ENCODE results near the gene RHPN2. TPM values are rescaled to one million over a fixed set of nuclear protein-coding genes. Genes with fewer than 3 reads are reported as not detected.
"Not testable (repeated sequence)": the region's sequence is repeated elsewhere in the genome, so short reads cannot be mapped to it uniquely, and the experiment has no call there.

The RHPN2 gene
- polyA plus RNA-seq, 4 donors = 17.5 to 22.3 (median 18.5) TPM

DNA sequence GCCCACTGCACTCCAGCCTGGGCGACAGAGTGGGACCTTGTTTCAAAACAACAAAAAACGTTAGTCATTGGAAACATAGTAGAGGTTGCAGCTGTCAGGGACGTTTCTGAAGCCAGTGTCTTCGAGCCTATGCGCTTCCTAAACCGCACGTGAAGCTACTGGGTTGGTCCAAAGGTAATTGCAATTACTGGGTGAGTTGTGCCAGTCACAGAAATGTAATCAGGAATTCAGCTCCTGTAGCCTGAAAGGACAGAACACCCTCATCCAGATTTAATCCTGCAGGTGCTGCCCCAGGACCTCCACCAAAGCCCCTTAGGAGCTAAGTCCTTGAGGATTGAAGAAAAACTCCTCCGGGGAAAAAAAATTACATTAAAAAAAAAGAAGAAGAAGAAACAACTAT is 2.4 kb upstream of the RHPN2 start:
- DNase-seq (ENCODE audit: low read depth in 4 of 4, low spot score in 2 of 4) = no peak

DNA sequence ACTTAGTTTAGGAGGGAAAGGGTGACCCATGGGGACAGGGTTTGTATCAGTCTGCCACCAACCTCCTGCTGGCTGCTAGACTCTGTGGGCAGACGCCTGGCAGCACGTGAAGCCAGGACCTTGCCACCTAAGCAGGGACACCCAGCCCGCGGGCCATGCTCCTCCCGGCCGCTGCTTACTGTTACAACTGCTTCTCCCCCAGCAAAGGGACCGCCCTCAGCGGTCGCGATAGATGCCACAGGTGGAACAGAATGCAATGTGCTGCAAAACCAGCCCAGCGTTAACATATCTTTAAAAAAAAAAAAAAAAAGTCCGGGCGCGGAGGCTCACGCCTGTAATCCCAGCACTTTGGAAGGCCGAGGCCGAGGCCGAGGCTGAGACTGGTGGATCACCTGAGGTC is 1.9 kb upstream of the RHPN2 start:
- DNase-seq (ENCODE audit: low read depth in 4 of 4, low spot score in 2 of 4) = no peak

DNA sequence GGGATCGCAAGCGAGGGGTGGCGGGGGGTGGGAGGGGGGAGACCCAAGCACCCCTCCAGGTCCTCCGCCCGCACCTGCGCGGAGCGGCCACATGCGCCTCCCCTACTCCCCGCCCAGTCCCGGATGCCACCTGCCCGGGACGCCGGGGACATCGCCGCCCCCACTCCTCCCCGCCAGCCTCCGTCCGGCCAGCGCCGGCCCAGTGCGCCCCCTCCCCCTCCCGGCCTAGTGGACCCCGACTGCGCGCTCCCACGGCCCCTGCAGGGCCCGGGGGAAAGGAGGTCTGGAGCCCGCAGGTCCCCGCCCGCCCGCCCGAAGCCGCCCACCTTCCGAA is 263 bp downstream of the RHPN2 start:
- no peak for DNase-seq (ENCODE audit: low read depth in 4 of 4, low spot score in 2 of 4)

DNA sequence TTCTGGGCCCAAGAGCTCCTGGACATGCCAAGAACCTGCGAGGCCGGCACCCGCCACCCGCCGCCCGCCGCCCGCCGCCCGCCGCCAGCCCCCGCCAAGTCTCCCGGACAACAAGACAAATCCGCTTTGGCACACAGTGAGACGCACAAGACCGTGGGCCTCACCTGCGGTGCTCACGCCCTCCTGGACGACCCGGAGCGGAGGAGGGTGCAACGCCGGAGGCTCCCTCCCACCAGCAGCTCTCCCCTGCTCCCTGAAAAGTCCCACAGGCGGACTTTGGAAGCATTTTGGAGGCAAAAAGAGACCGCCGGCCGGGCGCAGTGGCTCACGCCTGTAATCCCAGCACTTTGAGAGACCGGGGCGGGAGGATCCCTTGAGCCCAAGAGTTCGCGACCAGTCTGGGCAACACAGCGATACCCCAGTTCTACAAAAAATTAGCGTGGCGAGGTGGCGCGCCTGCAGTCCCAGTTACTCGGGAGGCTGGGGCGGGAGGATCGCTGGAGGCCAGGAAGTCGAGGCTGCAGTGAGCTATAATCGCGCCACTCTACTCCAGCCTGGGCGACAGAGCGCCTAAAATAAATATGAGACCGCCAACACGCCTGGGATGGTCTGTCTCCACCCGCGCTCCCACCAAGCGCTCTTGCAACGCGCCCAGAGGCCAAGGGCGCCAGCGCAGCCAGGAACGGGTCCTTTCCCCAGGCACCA is 783 bp downstream of the RHPN2 start:
- no peak for DNase-seq (ENCODE audit: low read depth in 4 of 4, low spot score in 2 of 4)

DNA sequence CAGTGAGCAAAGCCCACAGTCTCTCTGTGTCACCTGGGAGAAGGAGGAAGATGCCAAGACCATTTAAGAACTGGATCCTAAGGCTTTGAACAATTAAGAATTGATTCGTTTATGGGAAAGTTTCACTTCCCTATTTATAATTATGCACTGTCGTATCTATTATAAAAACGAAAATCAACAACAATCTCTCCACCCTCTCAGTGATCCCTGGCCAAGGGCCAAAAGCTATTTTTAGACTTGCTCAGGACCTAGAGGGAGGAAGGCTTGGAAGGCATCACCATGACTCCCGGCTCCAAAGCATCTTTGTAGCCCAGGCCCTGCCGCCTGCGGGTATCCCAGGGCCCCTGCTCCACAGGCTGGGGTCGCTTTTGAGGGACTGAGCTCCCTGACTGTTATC is 1.3 kb downstream of the RHPN2 start:
- DNase-seq (ENCODE audit: low read depth in 4 of 4, low spot score in 2 of 4) = no peak

DNA sequence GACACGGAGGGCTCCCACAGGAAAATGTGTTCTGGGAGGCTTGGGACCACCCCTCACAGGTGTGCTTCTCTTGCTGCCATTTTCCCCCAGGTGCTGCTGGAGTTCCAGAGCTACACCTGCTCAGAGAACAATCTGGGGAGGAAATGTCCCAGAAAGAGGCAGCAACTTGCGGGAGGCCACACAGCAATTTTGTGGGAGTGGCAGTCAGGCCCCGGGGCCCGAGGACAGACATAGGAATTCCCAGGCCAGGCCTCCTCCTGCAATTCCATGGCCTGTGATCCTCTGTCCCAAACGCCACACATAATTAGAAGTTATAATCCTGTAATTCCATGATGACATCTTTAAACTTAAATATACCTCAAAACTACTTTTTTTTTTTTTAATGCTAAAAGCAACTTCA is 1.8 kb downstream of the RHPN2 start:
- no peak for DNase-seq (ENCODE audit: low read depth in 4 of 4, low spot score in 2 of 4)

DNA sequence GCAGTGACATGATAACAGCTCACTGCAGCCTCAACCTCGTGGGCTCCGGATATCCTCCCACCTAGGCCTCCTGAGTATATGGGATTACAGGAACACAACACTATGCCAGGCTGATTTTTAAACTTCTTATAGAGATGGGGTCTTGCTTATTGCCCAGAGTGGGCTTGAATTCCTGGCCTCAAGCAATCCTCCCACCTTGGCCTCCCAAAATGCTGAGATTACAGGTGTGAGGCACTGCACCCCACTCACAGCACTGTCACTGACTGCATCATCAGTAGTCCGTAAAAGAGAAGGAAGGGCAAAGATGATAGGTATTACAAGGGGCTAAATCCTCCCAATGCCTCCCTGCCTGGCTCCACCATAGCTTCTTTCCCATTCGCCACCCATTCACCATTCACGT is 4.1 kb downstream of the RHPN2 start:
- no peak for DNase-seq (ENCODE audit: low read depth in 4 of 4, low spot score in 2 of 4)

DNA sequence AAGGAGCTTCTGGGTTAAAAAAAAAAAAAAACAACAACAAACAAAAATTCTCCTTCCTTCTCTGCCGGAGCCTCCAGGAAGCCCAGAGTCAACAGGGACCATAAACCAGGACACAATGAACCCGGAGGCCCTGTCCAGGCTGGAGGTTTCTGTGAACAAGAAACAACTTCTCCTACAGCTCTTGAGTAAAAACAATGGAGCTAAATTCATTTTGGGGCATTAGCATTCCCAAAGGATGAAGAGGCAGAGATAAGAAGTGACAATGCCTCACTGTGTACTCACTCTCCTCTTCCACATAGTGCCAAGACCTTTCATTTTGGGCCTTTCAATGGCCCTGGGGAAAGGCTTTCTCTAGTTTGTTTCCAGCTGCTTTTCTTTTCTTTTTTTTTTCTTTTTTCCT is 9.0 kb downstream of the RHPN2 start:
- DNase-seq (ENCODE audit: low read depth in 4 of 4, low spot score in 2 of 4) = no peak

DNA sequence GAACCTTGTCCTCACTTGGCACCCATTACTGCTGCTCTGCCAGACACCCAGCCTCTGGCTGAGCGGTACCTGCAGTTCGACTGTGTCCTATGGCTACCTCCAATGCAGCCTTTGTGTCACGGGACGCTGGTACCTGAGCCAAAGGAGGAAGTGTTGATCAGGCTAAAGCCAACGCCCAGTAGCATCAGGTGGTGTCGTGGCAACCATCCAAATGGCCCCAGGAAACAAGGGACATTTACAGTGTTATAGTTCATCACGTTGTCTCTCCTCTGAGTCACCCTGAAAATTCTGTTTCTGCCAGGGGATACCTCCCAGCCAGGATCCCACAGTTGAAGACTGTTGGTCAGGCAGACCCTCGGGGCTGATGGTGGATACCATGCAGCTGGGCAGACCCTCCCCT is 10.1 kb downstream of the RHPN2 start:
- no peak for DNase-seq (ENCODE audit: low read depth in 4 of 4, low spot score in 2 of 4)

DNA sequence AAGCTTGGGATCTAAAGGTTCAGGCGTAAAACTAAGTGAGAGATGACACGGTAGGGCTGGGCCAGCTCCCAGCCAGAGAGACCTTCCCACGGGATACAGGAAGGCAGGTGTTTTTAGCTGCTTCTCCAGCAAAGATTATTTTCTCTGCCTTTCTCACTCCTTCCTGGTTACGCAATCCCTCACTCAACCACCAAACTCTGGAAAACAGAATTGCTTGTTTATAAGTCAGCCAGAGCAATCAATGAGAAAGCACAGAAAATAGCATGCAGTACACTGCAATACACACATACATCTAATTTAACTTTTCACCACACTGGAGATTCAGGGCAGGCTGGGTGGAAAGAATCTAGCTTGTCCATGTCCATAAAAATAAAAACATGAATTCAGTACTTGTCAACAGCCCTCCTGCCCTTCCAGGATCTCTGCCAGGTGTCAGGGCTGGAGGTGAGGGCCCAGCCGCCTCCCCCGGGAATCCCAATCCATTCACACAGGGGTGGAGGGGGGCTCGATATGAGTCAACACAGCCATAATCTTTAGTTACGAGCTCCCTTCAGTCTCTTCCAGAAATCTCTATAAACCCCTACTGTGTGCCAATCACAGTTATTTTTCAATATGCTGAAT is 12.2 kb downstream of the RHPN2 start:
- DNase-seq (ENCODE audit: low read depth in 4 of 4, low spot score in 2 of 4) = no peak

DNA sequence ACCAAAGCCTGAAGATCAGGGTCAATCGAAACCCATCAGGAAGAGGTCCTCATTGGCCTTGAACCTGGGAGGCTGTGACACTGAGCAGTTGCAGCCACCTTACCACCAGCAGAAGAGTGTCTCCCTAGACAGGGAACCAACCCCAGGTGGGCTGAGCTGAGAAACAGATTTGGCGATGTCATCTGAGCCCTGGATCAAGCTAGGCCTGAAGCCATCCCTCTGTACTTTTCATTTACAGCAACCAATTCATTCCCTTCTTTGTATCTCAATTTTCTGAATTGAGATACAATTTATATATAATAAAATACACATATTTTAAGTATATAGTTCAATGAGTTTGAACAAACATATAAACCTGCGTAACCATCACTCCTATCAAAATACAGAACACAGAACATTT is 14.6 kb downstream of the RHPN2 start:
- DNase-seq (ENCODE audit: low read depth in 4 of 4, low spot score in 2 of 4) = no peak

DNA sequence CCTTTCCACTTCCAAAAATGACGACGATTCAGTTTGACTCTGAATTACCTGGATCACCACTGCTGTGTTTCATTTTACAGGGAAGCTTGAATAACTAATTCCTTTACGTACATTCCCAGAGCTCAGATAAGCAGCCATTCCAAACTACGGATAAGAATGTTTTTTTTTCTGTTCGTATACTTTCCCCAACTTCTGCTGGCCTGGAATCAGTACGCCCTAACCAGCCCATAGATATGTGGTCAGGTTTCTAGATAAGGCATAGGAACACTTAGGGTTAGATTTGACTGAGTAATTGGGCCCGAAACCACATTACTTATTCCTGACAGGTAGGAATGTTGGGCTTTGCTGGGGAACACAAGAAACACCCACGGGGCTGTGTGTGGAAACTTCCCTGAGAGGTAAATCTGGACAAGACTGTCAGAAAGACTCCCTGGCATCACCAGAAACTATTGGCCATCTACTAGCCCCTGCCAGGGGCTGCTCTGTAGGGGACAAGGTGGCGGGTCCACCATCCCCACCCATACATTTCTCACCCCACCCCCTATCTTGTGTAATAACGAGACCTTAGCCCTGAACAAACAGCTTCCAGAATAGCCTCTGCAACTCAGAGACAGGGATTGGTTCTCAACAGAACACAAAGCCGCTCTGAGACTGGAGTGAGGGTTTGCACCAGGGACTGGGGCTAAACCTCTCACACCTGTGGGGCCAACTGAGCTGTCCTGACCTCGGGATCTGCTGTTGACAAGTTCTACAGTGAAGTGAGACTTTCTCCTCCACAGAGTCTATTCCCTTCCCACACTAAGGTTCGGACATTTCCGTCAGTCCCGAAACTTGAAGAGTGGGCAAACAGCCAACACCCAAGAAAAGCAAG is 15.6 kb downstream of the RHPN2 start:
- no peak for DNase-seq (ENCODE audit: low read depth in 4 of 4, low spot score in 2 of 4)

DNA sequence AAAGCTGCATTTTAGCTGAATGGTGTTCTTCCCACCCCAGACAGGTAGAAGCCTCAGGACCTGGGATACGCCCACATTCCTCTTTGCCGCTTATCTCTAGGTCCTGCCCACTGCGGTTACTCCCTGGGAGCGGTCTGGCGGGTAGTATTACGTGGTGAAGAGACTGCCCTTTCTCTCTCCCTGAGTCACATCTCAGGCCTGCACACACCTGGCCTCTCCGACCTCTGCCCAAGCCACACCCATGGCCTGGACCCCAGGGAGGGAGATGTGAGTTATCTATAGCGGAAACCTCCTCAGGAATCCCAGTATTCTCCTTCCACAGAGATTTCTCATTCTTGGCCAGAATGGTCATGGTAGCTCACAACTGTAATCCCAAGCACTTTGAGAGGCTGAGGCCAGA is 17.3 kb downstream of the RHPN2 start:
- DNase-seq (ENCODE audit: low read depth in 4 of 4, low spot score in 2 of 4) = no peak

DNA sequence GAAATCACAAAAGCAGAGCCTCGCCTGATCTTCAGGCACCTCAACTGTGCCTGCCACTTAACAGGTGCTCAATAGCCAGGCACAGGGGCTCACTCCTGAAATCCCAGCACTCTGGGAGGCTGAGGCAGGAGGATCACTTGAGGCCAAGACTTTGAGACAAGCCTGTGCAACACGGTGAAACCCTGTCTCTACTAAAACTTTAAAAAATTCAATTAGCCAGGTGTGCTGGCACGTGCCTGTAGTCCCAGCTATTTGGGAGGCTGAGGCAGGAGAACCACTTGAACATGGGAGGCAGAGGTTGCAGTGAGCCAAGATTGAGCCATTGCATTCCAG is 22.9 kb downstream of the RHPN2 start:
- DNase-seq (ENCODE audit: low read depth in 4 of 4, low spot score in 2 of 4) = not testable (repeated sequence)

DNA sequence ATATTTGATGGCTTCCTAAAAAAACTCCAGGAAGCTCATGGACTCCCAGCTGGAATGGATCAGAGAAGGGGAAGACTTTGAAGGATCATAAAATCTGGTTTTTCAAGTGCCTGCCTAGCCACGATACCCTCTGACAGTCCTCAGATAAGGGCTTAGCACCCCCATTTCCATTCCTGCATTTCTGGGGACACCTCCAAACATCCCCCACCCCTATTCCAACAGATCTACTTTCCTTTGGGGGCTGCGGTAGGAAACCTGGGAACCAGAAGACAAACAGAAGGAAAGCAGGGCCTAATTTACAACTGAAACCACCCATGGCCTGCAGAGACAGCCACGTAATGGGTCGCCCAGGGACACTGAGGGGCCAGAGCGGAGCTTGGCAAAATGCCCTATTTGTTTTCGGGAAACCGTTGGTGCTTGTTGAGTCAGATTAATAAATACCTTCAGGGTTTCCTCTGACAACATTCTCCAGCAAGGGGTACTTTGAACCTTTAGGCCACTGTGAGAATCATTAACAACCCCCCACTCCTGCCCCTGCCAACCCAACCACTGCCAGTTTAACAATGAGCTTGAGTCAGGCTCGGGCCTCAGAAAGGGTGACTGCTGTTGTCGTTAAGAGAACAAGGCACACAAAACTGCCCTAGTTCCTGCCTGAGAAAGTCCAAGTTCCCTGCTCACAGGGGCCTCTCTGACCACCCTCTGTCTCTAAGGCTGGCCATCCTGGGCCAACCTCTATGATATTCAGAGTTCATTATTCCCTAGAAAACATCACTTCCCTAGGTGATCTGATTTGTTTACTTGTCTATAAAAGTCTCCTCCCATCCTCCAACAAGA is 23.5 kb downstream of the RHPN2 start:
- peak in 2 of 4 donors; percentile 59 to 78 for DNase-seq (ENCODE audit: low read depth in 4 of 4, low spot score in 2 of 4)

DNA sequence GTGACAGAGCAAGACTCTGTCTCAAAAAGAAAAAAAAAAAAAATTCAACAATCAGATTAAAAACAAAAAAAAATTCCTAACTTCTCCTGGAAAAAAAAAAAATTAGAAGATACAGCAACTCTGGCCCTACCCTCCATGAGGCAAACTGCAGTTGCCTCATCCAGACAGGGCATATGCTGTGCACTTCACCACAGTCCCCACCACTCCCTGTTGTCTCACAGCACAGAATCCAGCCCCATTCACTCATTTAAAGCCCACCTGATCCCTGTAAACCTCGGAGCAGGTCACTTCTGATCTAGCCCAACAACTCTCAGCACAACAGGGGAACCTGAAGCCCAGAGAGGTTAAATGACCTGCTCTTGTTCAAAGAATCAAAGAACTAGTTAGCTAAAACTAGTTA is 24.9 kb downstream of the RHPN2 start:
- no peak for DNase-seq (ENCODE audit: low read depth in 4 of 4, low spot score in 2 of 4)

DNA sequence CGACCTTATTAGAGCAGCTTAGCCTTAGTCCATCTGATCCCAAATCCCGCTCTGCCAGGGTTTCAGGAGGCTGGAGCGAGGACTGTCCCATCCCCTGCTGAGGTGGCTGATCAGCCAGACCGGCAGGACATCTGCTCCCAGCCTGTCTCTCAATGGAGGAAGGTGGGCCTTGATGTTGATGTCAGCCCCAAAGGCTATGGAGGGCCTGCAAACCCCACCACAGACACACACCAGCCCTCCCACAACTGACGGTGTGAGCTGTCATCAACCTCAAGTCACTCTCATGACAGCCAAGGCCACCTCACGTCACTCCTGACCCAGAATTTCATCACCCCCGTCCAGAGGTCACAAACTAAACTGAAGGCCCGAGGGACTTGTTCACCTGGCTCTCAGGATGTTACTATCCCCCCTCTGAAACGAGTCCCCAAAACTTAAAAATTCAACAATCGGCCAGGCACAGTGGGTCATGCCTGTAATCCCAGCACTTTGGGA is 25.5 kb downstream of the RHPN2 start:
- no peak for DNase-seq (ENCODE audit: low read depth in 4 of 4, low spot score in 2 of 4)

DNA sequence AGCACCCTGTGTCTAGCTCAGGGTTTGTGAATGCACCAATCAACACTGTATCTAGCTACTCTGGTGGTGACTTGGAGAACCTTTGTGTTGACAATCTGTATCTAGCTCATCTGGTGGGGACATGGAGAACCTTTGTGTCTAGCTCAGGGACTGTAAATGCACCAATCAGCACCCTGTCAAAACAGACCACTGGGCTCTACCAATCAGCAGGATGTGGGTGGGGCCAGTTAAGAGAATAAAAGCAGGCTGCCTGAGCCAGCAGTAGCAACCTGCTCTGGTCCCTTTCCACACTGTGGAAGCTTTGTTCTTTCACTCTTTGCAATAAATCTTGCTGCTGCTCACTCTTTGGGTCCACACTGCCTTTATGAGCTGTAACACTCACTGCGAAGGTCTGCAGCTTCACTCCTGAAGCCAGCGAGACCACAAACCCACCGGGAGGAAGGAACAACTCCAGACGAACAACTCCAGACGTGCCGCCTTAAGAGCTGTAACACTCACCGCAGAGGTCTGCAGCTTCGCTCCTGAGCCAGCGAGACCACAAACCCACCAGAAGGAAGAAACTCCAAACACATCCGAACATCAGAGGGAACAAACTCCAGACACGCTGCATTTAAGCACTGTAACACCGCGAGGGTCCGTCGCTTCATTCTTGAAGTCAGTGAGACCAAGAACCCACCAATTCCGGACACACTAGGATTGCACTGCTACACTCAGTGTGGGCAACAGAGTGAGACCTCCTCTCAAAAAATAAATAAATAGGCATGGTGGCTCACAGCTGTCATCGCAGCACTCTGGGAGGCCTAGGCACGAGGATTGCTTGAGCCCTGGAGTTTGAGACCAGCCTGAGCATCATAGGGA is 27.3 kb downstream of the RHPN2 start:
- DNase-seq (ENCODE audit: low read depth in 4 of 4, low spot score in 2 of 4) = not testable (repeated sequence)

DNA sequence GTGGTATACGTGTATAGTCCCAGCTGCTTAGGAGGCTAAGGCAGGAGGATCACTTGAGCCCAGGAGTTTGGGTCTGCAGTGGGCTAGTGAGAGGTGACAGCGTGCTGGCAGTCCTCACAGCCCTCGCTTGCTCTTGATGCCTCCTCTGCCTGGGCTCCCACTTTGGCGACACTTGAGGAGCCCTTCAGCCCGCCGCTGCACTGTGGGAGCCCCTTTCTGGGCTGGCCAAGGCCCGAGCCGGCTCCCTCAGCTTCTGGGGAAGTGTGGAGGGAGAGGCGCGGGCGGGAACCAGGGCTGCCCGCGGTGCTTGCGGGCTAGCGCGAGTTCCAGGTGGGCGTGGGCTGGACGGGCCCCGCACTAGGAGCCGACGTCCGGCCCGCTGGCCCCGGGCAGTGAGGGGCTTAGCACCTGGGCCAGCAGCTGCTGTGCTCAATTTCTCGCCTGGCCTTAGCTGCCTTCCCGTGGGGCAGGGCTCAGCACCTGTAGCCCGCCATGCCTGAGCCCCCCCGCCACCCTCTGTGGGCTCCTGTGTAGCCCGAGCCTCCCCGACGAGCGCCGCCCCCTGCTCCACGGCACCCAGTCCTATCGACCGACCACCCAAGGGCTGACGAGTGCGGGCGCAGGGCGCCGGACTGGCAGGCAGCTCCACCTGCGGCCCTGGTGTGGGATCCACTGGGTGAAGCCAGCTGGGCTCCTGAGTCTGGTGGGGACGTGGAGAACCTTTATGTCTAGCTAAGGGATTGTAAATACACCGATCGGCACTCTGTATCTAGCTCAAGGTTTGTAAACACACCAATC is 28.1 kb downstream of the RHPN2 start:
- not testable (repeated sequence) for DNase-seq (ENCODE audit: low read depth in 4 of 4, low spot score in 2 of 4)

Measured in left renal cortex interstitium (tissue), 4 donors.